DOHH2 (cell line): ENCODE data around the gene SLC22A31.
"Not testable (repeated sequence)": the region's sequence is repeated elsewhere in the genome, so short reads cannot be mapped to it uniquely, and the experiment has no call there.

Source experiments
- H3F3A ChIP-seq: fragments of 200-600 bp; sonication (generic), shearing (Covaris generic); 2 replicates; pipeline ENCODE4 v1.6.0; 2016; ENCODE audit warnings: antibody characterized with exemption, mild to moderate bottlenecking; ENCODE audit not compliant: control insufficient read depth, insufficient read depth
- H3K27ac ChIP-seq: fragments of 200-600 bp; sonication (generic); 2 replicates; pipeline ENCODE4 v1.5.1; 2014; ENCODE audit warnings: low read depth, mild to moderate bottlenecking, low read length, moderate library complexity
- H3K27me3 ChIP-seq: fragments of 200-600 bp; sonication (generic); 2 replicates; pipeline ENCODE4 v1.6.1; 2014; ENCODE audit warnings: mild to moderate bottlenecking, low read length, mixed read lengths; ENCODE audit not compliant: control insufficient read depth
- H3K36me3 ChIP-seq: fragments of 200-600 bp; sonication (generic); 2 replicates; pipeline ENCODE4 v1.6.1; 2014; ENCODE audit warnings: mild to moderate bottlenecking, low read length, moderate library complexity, mixed read lengths; ENCODE audit not compliant: control insufficient read depth
- H3K4me1 ChIP-seq: fragments of 200-600 bp; sonication (generic); 2 replicates; pipeline ENCODE4 v1.6.1; 2014; ENCODE audit warnings: mild to moderate bottlenecking, low read length, mixed read lengths; ENCODE audit not compliant: control insufficient read depth
- H3K4me2 ChIP-seq: fragments of 200-600 bp; sonication (generic); 2 replicates; pipeline ENCODE4 v1.6.0; 2014; ENCODE audit warnings: mild to moderate bottlenecking, low read length, moderate library complexity
- H3K4me3 ChIP-seq: fragments of 200-600 bp; sonication (generic); 2 replicates; pipeline ENCODE4 v1.5.1; 2014; ENCODE audit warnings: mild to moderate bottlenecking, low read length, mixed read lengths
- H3K79me2 ChIP-seq: fragments of 200-600 bp; sonication (generic); 2 replicates; pipeline ENCODE4 v1.6.1; 2014; ENCODE audit warnings: mild to moderate bottlenecking, low read length, mixed read lengths; ENCODE audit not compliant: control insufficient read depth
- H3K9me2 ChIP-seq: fragments of 200-600 bp; sonication (generic); replicated peaks from 2 replicates; pipeline ENCODE4 v1.6.1; 2014; ENCODE audit warnings: mild to moderate bottlenecking, low read length, mixed read lengths; ENCODE audit not compliant: control insufficient read depth
- H3K9me3 ChIP-seq: fragments of 200-600 bp; sonication (generic); 2 replicates; pipeline ENCODE4 v1.6.1; 2014; ENCODE audit warnings: antibody characterized with exemption, low read length, mixed read lengths; ENCODE audit not compliant: control insufficient read depth, insufficient read depth
- H4K20me1 ChIP-seq: fragments of 200-600 bp; sonication (generic); 2 replicates; pipeline ENCODE4 v1.6.0; 2014; ENCODE audit warnings: low read depth, mild to moderate bottlenecking, antibody characterized with exemption, low read length, moderate library complexity; ENCODE audit not compliant: control insufficient read depth, insufficient read depth
- EZH2phosphoT487 ChIP-seq: fragments of 200-600 bp; sonication (generic); IDR thresholded peaks from 2 replicates; pipeline ENCODE4 v1.6.1; 2017; ENCODE audit warnings: borderline replicate concordance, mild to moderate bottlenecking, antibody characterized with exemption, low read length, moderate library complexity, mixed read lengths
- TF ChIP-seq, protein P1 (sequence below): fragments of 200-600 bp; sonication (generic); IDR thresholded peaks from one replicate; pipeline ENCODE4 v1.5.1; 2014; ENCODE audit warnings: antibody characterized with exemption, mild to moderate bottlenecking, low read depth, low read length; ENCODE audit not compliant: poor library complexity, severe bottlenecking

Gene SLC22A31

GRCh38 chr16:89168381-89169189, 31.8 kb downstream of the SLC22A31 start:
- Histone ChIP-seq H3F3A (no peaks in the 10 kb centered on the region), H3K36me3 (no peaks in the 10 kb centered on the region), H3K4me1 (peaks cover 50% of the 10 kb centered on the region), H3K4me3 (no peak overlapping the region), H3K9me3 (no peaks in the 10 kb centered on the region), H3K4me2 (no peak overlapping the region), H3K27me3 (peaks cover 32% of the 10 kb centered on the region), H3K9me2 (no peaks in the 10 kb centered on the region), H3K79me2 (no peaks in the 10 kb centered on the region), H4K20me1 (no peaks in the 10 kb centered on the region), H3K27ac (no peak overlapping the region)
- TF ChIP-seq, protein P1, sequence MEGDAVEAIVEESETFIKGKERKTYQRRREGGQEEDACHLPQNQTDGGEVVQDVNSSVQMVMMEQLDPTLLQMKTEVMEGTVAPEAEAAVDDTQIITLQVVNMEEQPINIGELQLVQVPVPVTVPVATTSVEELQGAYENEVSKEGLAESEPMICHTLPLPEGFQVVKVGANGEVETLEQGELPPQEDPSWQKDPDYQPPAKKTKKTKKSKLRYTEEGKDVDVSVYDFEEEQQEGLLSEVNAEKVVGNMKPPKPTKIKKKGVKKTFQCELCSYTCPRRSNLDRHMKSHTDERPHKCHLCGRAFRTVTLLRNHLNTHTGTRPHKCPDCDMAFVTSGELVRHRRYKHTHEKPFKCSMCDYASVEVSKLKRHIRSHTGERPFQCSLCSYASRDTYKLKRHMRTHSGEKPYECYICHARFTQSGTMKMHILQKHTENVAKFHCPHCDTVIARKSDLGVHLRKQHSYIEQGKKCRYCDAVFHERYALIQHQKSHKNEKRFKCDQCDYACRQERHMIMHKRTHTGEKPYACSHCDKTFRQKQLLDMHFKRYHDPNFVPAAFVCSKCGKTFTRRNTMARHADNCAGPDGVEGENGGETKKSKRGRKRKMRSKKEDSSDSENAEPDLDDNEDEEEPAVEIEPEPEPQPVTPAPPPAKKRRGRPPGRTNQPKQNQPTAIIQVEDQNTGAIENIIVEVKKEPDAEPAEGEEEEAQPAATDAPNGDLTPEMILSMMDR, result peak; percentile 51
- no peak for TF ChIP-seq EZH2phosphoT487

GRCh38 chr16:89167425-89167941, 32.9 kb downstream of the SLC22A31 start:
- Histone ChIP-seq H3K9me3 (no peaks in the 10 kb centered on the region), H3K36me3 (no peaks in the 10 kb centered on the region), H4K20me1 (no peaks in the 10 kb centered on the region), H3F3A (0 out of 2 replicates have a peak, but pooled peaks cover 2% of the 10 kb centered on the region), H3K27me3 (peaks cover 21% of the 10 kb centered on the region), H3K4me3 (peak overlapping the region; percentile 47; the same call in 1 of the 2 replicates), H3K9me2 (no peaks in the 10 kb centered on the region), H3K79me2 (no peaks in the 10 kb centered on the region), H3K4me1 (peaks cover 50% of the 10 kb centered on the region), H3K27ac (no peak overlapping the region), H3K4me2 (peak overlapping the region; percentile 69)
- TF ChIP-seq, protein P1, result peak; percentile 83
- TF ChIP-seq EZH2phosphoT487, result no peak

DNA sequence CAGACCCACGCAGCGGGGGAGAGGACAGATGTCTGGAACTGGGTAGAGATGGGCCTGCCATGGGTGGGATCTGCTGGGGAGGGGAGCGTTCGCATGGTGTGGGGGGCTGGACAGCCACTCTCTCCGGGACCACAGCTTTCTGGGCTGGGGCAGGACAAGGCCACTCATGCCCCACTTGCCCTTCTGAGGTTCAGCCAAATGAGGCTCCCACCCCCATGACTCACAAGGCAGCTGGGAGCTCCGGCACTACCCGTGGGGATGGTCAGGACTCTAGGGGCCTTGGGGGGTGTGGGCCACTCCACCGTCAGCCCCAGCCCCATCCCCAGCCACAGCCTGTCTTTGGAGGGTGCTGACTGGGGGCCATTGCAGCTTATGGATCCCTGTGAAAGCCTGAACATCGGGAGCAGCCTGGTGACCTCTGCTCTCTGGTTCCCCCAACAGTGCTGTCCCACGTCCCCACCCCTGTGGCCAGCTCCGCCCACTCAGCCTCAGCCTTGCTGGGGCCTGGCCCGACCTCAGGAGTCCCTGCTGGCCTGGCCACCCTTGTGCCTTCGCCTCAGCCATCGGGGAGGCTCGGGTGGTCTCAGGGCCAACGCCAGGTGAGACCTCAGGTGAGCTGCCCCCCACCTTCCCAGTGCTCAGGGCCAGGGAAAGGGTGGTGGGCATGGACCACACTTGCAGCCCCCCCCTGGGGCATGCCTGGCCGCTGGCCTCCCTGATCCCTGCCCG, 33.5 kb downstream of the SLC22A31 start:
- Histone ChIP-seq H3F3A (0 out of 2 replicates have a peak, but pooled peaks cover 2% of the 10 kb centered on the region), H3K27me3 (peaks cover 15% of the 10 kb centered on the region), H3K9me3 (no peaks in the 10 kb centered on the region), H3K4me1 (peaks cover 49% of the 10 kb centered on the region), H3K79me2 (no peaks in the 10 kb centered on the region), H3K4me2 (peak overlapping the region; percentile 69), H3K4me3 (peak overlapping the region; percentile 47; the same call in 1 of the 2 replicates), H3K27ac (no peak overlapping the region), H4K20me1 (no peaks in the 10 kb centered on the region), H3K36me3 (no peaks in the 10 kb centered on the region), H3K9me2 (no peaks in the 10 kb centered on the region)
- TF ChIP-seq, protein P1, result no peak
- TF ChIP-seq EZH2phosphoT487, result no peak

DNA sequence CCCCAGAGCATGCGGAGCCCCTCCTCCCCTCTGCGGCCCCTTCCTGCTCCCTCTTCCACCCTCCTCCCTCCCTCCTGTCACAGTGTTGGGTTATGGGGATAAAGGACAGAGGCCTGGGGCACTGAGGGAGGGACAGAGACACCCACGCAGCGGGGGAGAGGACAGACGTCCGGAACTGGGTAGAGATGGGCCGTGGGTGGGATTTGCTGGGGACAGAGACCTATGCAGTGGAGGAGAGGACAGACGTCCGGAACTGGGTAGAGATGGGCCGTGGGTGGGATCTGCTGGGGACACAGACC, 34.7 kb downstream of the SLC22A31 start:
- not testable (repeated sequence) for H3K4me3 ChIP-seq, H3K27ac ChIP-seq, H3K9me2 ChIP-seq, H3F3A ChIP-seq, H3K79me2 ChIP-seq, H3K4me2 ChIP-seq, H3K36me3 ChIP-seq, H3K9me3 ChIP-seq, H4K20me1 ChIP-seq
- Histone ChIP-seq H3K27me3 (peaks cover 12% of the 10 kb centered on the region), H3K4me1 (peaks cover 40% of the 10 kb centered on the region)
